BLaER1 treated with 17β-estradiol and CSF1 and Interleukin-3, amounts not matched to agents 10 nM and 100 nM (cell line): Measurements from ENCODE around the gene OPCML.

Experiments
- H3K27ac ChIP-seq, 11 experiments: shearing (Covaris generic); formaldehyde crosslinking; 2 replicates each; pipeline ENCODE4 v1.8.1; 2022
- H3K27me3 ChIP-seq, 11 experiments: shearing (Covaris generic); formaldehyde crosslinking; 2 replicates each; pipeline ENCODE4 v1.8.1; 2022
- H3K36me3 ChIP-seq, 11 experiments: shearing (Covaris generic); formaldehyde crosslinking; 2 replicates each; pipeline ENCODE4 v1.8.1; 2022
- H3K4me1 ChIP-seq, 10 experiments: shearing (Covaris generic); formaldehyde crosslinking; 2 replicates each; pipeline ENCODE4 v1.8.1; 2022
- H3K4me2 ChIP-seq, 11 experiments: shearing (Covaris generic); formaldehyde crosslinking; 2 replicates each; pipeline ENCODE4 v1.8.1; 2022
- H3K4me3 ChIP-seq, 10 experiments: shearing (Covaris generic); formaldehyde crosslinking; 2 replicates each; pipeline ENCODE4 v1.8.1; 2022
- H3K9ac ChIP-seq, 11 experiments: shearing (Covaris generic); formaldehyde crosslinking; 2 replicates each; pipeline ENCODE4 v1.8.1; 2022
- H3K9me3 ChIP-seq, 11 experiments: shearing (Covaris generic); formaldehyde crosslinking; replicated peaks in 1 of 11; 2 replicates each; pipeline ENCODE4 v1.8.1; 2022
- H4K20me1 ChIP-seq, 11 experiments: shearing (Covaris generic); formaldehyde crosslinking; 2 replicates each; pipeline ENCODE4 v1.8.1; 2022
- Cebpa-rat ChIP-seq, 11 experiments: shearing (Covaris generic); IDR thresholded peaks; 2 replicates each; pipeline ENCODE4 v1.8.1; 2022

OPCML gene

DNA sequence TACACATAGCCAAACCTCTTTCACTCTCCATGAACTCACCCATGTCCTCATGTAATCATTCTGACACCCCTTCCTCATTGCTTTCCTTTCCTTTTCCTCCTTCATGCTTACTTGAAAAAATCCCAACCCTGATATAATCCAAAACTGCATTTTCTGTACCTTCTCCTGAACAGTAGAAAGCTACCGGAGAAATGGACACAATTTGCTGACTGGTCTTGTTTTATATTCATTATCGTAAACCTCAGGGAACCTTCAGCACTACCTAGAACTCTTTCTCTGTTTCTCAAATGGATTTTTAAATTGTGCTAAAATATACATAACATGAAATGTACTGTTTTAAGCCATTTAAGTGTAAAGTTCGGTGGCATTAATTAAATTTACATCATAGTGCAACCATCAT is 1165.0 kb downstream of the OPCML start:
- no peaks in the 10 kb centered on the region for H3K36me3 ChIP-seq
- H3K27me3 ChIP-seq: no peaks in the 10 kb centered on the region
- TF ChIP-seq Cebpa-rat (IDR thresholded peaks at IDR 0.05): no peak
- no peaks in the 10 kb centered on the region for H3K4me1 ChIP-seq
- no peak overlapping the region for H3K27ac ChIP-seq
- no peak overlapping the region for H3K4me2 ChIP-seq
- H3K4me3 ChIP-seq: no peak overlapping the region
- no peaks in the 10 kb centered on the region for H4K20me1 ChIP-seq
- H3K9ac ChIP-seq: no peak overlapping the region
- no peaks in the 10 kb centered on the region for H3K9me3 ChIP-seq

DNA sequence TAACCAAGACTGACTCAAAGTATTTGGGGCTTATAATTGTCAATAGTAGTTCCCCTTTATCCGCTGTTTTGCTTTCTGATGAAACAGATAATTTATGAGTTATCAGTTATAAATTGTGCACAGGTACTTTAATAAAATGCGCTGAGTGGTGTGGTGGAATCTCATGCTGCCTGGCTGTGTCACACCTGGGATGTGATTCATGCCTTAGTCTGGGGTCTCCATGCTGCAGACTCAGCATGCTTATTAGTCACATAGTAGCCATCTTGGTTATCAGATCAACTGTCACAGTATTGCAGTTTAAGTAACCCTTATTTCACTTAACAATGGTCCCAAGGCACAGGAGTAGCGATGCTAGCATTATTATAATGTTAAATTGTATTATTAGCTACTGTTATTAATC is 1166.7 kb downstream of the OPCML start:
- Histone ChIP-seq H4K20me1 (no peaks in the 10 kb centered on the region), H3K4me3 (no peak overlapping the region), H3K4me2 (no peak overlapping the region), H3K9me3 (no peaks in the 10 kb centered on the region), H3K27me3 (no peaks in the 10 kb centered on the region), H3K27ac (no peak overlapping the region), H3K9ac (no peak overlapping the region), H3K4me1 (no peaks in the 10 kb centered on the region), H3K36me3 (no peaks in the 10 kb centered on the region)
- no peak for TF ChIP-seq Cebpa-rat (IDR thresholded peaks at IDR 0.05)
